HCT116 (cell line): Measurements from ENCODE around the gene FRMD8.

Source experiments
- CEBPB ChIP-seq: IDR thresholded peaks from 2 replicates; pipeline ENCODE4 v1.6.1; 2012; ENCODE audit warnings: low read depth
- CTCF ChIP-seq, 3 experiments: fragments of 200-600 bp in 1 of 3; sonication (generic) in 1 of 3; IDR thresholded peaks in 2 of 3; conservative IDR thresholded peaks in 1 of 3; 2 replicates each; pipeline ENCODE4 v1.5.1; 2012 to 2017; ENCODE audit warnings: low read depth in 2 of 3, low read length in 2 of 3, antibody characterized with exemption in 1 of 3, borderline replicate concordance in 1 of 3, control low read depth in 1 of 3, mild to moderate bottlenecking in 1 of 3, mixed read lengths in 1 of 3, mixed run types in 1 of 3, moderate library complexity in 1 of 3; ENCODE audit not compliant: insufficient read depth in 1 of 3
- EZH2 ChIP-seq: fragments of 200-600 bp; sonication (generic); IDR thresholded peaks from 2 replicates; pipeline ENCODE4 v1.6.1; 2017; ENCODE audit warnings: antibody characterized with exemption, mixed run types
- EZH2phosphoT487 ChIP-seq: fragments of 200-600 bp; IDR thresholded peaks from 2 replicates; pipeline ENCODE4 v1.6.1; 2018; ENCODE audit warnings: antibody characterized with exemption, borderline replicate concordance
- JUND ChIP-seq: IDR thresholded peaks from 2 replicates; pipeline ENCODE4 v1.6.1; 2012
- MAX ChIP-seq: IDR thresholded peaks from 2 replicates; pipeline ENCODE4 v1.6.1; 2012
- POLR2A ChIP-seq: IDR thresholded peaks from 2 replicates; pipeline ENCODE4 v1.7.0; 2011; ENCODE audit warnings: borderline replicate concordance; ENCODE audit not compliant: insufficient read depth, insufficient read length; ENCODE audit errors: extremely low read depth
- POLR2AphosphoS5 ChIP-seq: IDR thresholded peaks from 2 replicates; pipeline ENCODE4 v1.6.1; 2011; ENCODE audit warnings: mild to moderate bottlenecking, low read depth, low read length, moderate library complexity
- RAD21 ChIP-seq: IDR thresholded peaks from 2 replicates; pipeline ENCODE4 v1.6.1; 2012; ENCODE audit warnings: low read depth, mild to moderate bottlenecking
- SRF ChIP-seq: IDR thresholded peaks from 2 replicates; pipeline ENCODE4 v1.6.1; 2012; ENCODE audit warnings: low read depth
- YY1 ChIP-seq: IDR thresholded peaks from 2 replicates; pipeline ENCODE4 v1.6.1; 2011; ENCODE audit warnings: low read length, low read depth, moderate library complexity, mild to moderate bottlenecking; ENCODE audit not compliant: insufficient replicate concordance; ENCODE audit errors: extremely low read depth
- ZNF274 ChIP-seq: fragments of 200-500 bp; sonication (Bioruptor generic); IDR thresholded peaks from 2 replicates; pipeline ENCODE4 v1.6.1; 2014; ENCODE audit warnings: mild to moderate bottlenecking, low read depth, low read length, inconsistent platforms
- TF ChIP-seq, protein P1 (sequence below): IDR thresholded peaks from 2 replicates; pipeline ENCODE4 v1.6.1; 2012; ENCODE audit warnings: low read depth

DNA sequence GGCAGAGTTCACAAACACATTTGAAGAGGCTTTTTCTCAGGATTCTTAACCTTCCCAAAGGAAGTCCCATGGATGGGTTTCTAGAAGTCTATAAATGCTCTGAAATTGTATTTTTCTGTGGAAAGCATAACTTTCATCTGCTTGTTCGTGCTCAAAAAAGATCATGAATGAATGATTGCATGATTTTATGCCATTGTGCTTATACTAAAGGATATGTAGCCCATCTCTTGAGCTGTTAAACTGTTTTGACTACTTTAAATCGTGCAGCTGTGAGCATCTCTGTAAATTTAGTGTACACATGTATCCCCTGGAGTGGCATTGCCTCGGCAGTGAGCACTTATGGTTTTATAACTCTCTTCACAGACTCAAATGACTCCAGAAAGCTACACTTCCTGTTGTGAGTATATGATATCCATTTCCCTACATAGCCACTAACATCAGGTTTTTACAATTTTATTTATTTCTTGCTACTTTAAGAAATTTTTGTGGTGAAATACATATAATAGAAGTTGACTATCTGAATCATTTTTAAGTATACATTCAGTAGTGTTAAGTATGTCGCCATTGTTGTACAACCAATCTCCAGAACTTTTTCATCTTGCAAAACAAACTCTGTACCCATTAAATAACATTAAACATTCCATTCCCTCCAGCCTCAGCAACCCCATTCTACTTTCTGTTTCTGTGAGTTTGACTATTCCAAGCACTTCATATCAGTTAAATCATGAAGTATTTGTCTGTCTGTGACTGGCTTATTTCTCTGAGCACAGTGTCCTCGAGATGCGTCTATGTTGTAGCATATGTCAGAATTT is 44.2 kb downstream of the FRMD8 start:
- TF ChIP-seq JUND (no peak), EZH2phosphoT487 (no peak), RAD21 (no peak), CTCF (IDR thresholded peaks at IDR 0.05 in 2 of 3, conservative IDR thresholded peaks at IDR 0.05 in 1 of 3; ENCODE audit: borderline replicate concordance in 1 of 3, insufficient read depth in 1 of 3, low read depth in 2 of 3, low read length in 2 of 3) (no peak), POLR2AphosphoS5 (no peak), YY1 (no peak), EZH2 (no peak), POLR2A (peak; percentile 21), CEBPB (no peak), MAX (no peak), SRF (no peak), ZNF274 (no peak)
- TF ChIP-seq, protein P1, sequence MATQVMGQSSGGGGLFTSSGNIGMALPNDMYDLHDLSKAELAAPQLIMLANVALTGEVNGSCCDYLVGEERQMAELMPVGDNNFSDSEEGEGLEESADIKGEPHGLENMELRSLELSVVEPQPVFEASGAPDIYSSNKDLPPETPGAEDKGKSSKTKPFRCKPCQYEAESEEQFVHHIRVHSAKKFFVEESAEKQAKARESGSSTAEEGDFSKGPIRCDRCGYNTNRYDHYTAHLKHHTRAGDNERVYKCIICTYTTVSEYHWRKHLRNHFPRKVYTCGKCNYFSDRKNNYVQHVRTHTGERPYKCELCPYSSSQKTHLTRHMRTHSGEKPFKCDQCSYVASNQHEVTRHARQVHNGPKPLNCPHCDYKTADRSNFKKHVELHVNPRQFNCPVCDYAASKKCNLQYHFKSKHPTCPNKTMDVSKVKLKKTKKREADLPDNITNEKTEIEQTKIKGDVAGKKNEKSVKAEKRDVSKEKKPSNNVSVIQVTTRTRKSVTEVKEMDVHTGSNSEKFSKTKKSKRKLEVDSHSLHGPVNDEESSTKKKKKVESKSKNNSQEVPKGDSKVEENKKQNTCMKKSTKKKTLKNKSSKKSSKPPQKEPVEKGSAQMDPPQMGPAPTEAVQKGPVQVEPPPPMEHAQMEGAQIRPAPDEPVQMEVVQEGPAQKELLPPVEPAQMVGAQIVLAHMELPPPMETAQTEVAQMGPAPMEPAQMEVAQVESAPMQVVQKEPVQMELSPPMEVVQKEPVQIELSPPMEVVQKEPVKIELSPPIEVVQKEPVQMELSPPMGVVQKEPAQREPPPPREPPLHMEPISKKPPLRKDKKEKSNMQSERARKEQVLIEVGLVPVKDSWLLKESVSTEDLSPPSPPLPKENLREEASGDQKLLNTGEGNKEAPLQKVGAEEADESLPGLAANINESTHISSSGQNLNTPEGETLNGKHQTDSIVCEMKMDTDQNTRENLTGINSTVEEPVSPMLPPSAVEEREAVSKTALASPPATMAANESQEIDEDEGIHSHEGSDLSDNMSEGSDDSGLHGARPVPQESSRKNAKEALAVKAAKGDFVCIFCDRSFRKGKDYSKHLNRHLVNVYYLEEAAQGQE = no peak
